Spleen (tissue), 11 donors: Measurements from ENCODE around the gene GPR62. TPM values are rescaled to one million over a fixed set of nuclear protein-coding genes. Genes with fewer than 3 reads are reported as not detected.

Source experiments
- DNase-seq: peaks from one replicate; pipeline ENCODE4 v3.0.0-alpha.2; 2020
- H3K27ac ChIP-seq, 8 donors: fragments of 200-600 bp; sonication (generic) in 7 of 8; 1 replicate in 4 of 8; 2 replicates in 4 of 8; pipeline versions ENCODE4 v1.5.0 to v1.8.0; 2016 to 2021; ENCODE audit warnings: inconsistent platforms in 4 of 8, mild to moderate bottlenecking in 4 of 8, moderate library complexity in 1 of 8
- H3K27me3 ChIP-seq, 7 donors: fragments of 200-600 bp; sonication (generic) in 6 of 7; replicated peaks in 1 of 7; 1 replicate in 4 of 7; 2 replicates in 3 of 7; pipeline versions ENCODE4 v1.5.0 to v1.8.0; 2016 to 2021; ENCODE audit warnings: inconsistent platforms in 3 of 7, mild to moderate bottlenecking in 1 of 7
- H3K36me3 ChIP-seq, 6 donors: fragments of 200-600 bp; sonication (generic) in 5 of 6; 1 replicate in 4 of 6; 2 replicates in 2 of 6; pipeline versions ENCODE4 v1.5.0 to v1.8.0; 2016 to 2021; ENCODE audit warnings: inconsistent platforms in 2 of 6
- H3K4me1 ChIP-seq, 6 donors: fragments of 200-600 bp; sonication (generic) in 5 of 6; 1 replicate in 3 of 6; 2 replicates in 3 of 6; pipeline versions ENCODE4 v1.5.0 to v1.8.0; 2016 to 2021; ENCODE audit warnings: inconsistent platforms in 3 of 6
- H3K4me3 ChIP-seq, 8 donors: fragments of 200-600 bp; sonication (generic) in 7 of 8; 1 replicate in 4 of 8; 2 replicates in 4 of 8; pipeline versions ENCODE4 v1.5.0 to v1.8.0; 2016 to 2021; ENCODE audit warnings: inconsistent platforms in 4 of 8, mild to moderate bottlenecking in 4 of 8, moderate library complexity in 2 of 8
- H3K9me3 ChIP-seq, 8 donors: fragments of 200-600 bp; sonication (generic) in 7 of 8; 1 replicate in 4 of 8; 2 replicates in 4 of 8; pipeline versions ENCODE4 v1.5.0 to v1.8.0; 2016 to 2021; ENCODE audit warnings: inconsistent platforms in 4 of 8
- POLR2A ChIP-seq, 3 donors: fragments of 450-650 bp; IDR thresholded peaks; one replicate each; pipeline ENCODE4 v1.5.1; 2017; ENCODE audit warnings: antibody characterized with exemption in 3 of 3, mild to moderate bottlenecking in 1 of 3
- POLR2AphosphoS5 ChIP-seq, 3 donors: sonication (generic); formaldehyde crosslinking; IDR thresholded peaks; one replicate each; pipeline ENCODE4 v1.5.1; 2017; ENCODE audit warnings: antibody characterized with exemption in 3 of 3
- WGBS, 5 donors: extraction: QIAGEN DNeasy Blood & Tissue Kit in 3 of 5; methylation state at CpG; one replicate each; pipeline versions ENCODE4 v1.1.5 to v1.1.7; 2013 to 2018; 5-methylcytosine and 5-hydroxymethylcytosine counted together
- intact Hi-C: fragments of 100-400 bp; cut with DNase I; formaldehyde crosslinking; loops from one replicate; pipeline ENCODE4 v1.15.0; 2023; ENCODE audit warnings: low total_unique reads
- polyA plus RNA-seq, 3 donors: library from polyadenylated mRNA; stranded (reverse); fragments of 200-250 nt; gene quantifications; one replicate each; pipeline ENCODE4 v1.2.1, GENCODE V29; 2013
- total RNA-seq, 7 donors: library from RNA; depleted of rRNA in 3 of 7; stranded (reverse); fragments of >200 nt in 3 of 7; fragmentation: NEBNext Ultra II Directional in 4 of 7; extraction: Animal tissue kit (Norgen Biotek cat#: 25700) in 4 of 7; gene quantifications; one replicate each; pipeline versions ENCODE4 v1.1.0 to v1.2.1, GENCODE V29; 2016 to 2021
- TF ChIP-seq, protein P1 (sequence below), 11 experiments: fragments of 200-600 bp in 7 of 11; fragments of 450-650 bp in 4 of 11; sonication (generic) in 4 of 11; IDR thresholded peaks in 8 of 11; conservative IDR thresholded peaks in 3 of 11; 1 replicate in 7 of 11; 2 replicates in 4 of 11; pipeline versions ENCODE4 v1.4.0 to v1.8.0; 2016 to 2021; ENCODE audit warnings: antibody characterized with exemption in 11 of 11, inconsistent platforms in 4 of 11, mild to moderate bottlenecking in 1 of 11
- donor health status: healthy with polysubstance abuse.
- donor health status: DM: no; HTN: no; CAD: no; lungs with moderate emphysema.
- donor health status: DM: no; HTN: no; CAD: no.
- donor health status: Bipolar disorder and iron deficiency.
- donor health status: healthy.
- donor health status: DM: no; HTN: no; CAD: no.
- donor health status: DM: yes; HTN: yes; CAD: no.

The GPR62 gene
- total and polyA plus RNA-seq, 10 donors, result 0.04 to 0.39 (median 0.05) TPM; not detected in 6

GRCh38 chr3:51962854-51963530 is 7.8 kb downstream of the GPR62 start:
- Histone ChIP-seq H3K27ac (no peak overlapping the region), H3K9me3 (no peaks in the 10 kb centered on the region), H3K4me1 (peaks cover 0 to 52% (median 27%) of the 10 kb centered on the region in 6 donors), H3K36me3 (peaks cover 0 to 30% (median 0%) of the 10 kb centered on the region in 6 donors), H3K4me3 (no peak overlapping the region), H3K27me3 (peaks cover 0 to 15% (median 0%) of the 10 kb centered on the region in 7 donors)
- 77 to 86% (median 84%) methylated on average over 5 to 6 of the region's 6 CpGs for WGBS, 5 donors
- intact Hi-C loops, result no loop called here
- TF ChIP-seq, protein P1, sequence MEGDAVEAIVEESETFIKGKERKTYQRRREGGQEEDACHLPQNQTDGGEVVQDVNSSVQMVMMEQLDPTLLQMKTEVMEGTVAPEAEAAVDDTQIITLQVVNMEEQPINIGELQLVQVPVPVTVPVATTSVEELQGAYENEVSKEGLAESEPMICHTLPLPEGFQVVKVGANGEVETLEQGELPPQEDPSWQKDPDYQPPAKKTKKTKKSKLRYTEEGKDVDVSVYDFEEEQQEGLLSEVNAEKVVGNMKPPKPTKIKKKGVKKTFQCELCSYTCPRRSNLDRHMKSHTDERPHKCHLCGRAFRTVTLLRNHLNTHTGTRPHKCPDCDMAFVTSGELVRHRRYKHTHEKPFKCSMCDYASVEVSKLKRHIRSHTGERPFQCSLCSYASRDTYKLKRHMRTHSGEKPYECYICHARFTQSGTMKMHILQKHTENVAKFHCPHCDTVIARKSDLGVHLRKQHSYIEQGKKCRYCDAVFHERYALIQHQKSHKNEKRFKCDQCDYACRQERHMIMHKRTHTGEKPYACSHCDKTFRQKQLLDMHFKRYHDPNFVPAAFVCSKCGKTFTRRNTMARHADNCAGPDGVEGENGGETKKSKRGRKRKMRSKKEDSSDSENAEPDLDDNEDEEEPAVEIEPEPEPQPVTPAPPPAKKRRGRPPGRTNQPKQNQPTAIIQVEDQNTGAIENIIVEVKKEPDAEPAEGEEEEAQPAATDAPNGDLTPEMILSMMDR (IDR thresholded peaks at IDR 0.05 in 8 of 11, conservative IDR thresholded peaks at IDR 0.05 in 3 of 11), result no peak
- no peak for TF ChIP-seq POLR2AphosphoS5 (IDR thresholded peaks at IDR 0.05)
- no peak for TF ChIP-seq POLR2A (IDR thresholded peaks at IDR 0.05)
- no peak for DNase-seq

DNA sequence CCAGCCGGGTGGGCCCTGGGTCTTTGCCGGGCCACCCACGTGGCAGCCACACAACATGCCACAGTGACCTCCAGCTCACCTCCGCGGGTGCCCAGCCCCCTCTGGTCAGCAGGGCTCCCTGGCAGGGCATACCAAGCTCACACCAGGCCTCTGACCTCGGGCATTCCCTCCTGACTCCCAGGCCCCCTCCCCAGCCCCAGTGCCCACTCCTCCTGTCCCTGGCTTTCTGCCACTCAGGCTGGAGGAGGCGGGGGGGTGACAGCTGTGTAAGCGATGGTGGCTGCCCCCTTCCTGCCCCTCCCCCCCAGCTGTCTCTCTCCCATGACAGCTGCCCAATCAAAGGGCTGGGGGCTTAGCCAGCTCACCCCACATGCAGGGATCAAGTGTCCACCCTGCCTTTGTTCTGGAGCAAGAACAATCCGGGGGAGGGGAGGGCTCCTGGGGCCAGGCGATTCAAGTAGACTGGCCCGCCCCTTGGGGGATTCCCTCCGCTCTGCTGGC is 8.8 kb downstream of the GPR62 start:
- TF ChIP-seq POLR2AphosphoS5 (IDR thresholded peaks at IDR 0.05), result no peak
- TF ChIP-seq, protein P1 (IDR thresholded peaks at IDR 0.05 in 8 of 11, conservative IDR thresholded peaks at IDR 0.05 in 3 of 11), result no peak
- no peak for TF ChIP-seq POLR2A (IDR thresholded peaks at IDR 0.05)
- DNase-seq, result no peak
- peaks cover 0 to 18% (median 0%) of the 10 kb centered on the region in 7 donors for H3K27me3 ChIP-seq
- WGBS, 5 donors, result 62 to 86% (median 81%) methylated on average over 9 to 12 of the region's 12 CpGs
- intact Hi-C loops, result no loop called here
- peaks cover 0 to 20% (median 0%) of the 10 kb centered on the region in 6 donors for H3K36me3 ChIP-seq
- H3K27ac ChIP-seq, result no peak overlapping the region
- H3K4me1 ChIP-seq, result peaks cover 0 to 62% (median 35%) of the 10 kb centered on the region in 6 donors
- no peaks in the 10 kb centered on the region for H3K9me3 ChIP-seq
- H3K4me3 ChIP-seq, result no peak overlapping the region

- Histone ChIP-seq H3K27me3 (peaks cover 0 to 18% (median 0%) of the 10 kb centered on the region in 7 donors), H3K36me3 (peaks cover 0 to 15% (median 0%) of the 10 kb centered on the region in 6 donors), H3K27ac (no peak overlapping the region), H3K4me3 (no peak overlapping the region), H3K9me3 (no peaks in the 10 kb centered on the region), H3K4me1 (peaks cover 0 to 68% (median 35%) of the 10 kb centered on the region in 6 donors)
- intact Hi-C loops, result no loop called here
- DNase-seq, result no peak
- TF ChIP-seq POLR2A (IDR thresholded peaks at IDR 0.05), result no peak
- TF ChIP-seq POLR2AphosphoS5 (IDR thresholded peaks at IDR 0.05), result no peak
- TF ChIP-seq, protein P1 (IDR thresholded peaks at IDR 0.05 in 8 of 11, conservative IDR thresholded peaks at IDR 0.05 in 3 of 11), result no peak
- WGBS, 5 donors, result 77 to 97% (median 87%) methylated on average over 3 to 4 of the region's 4 CpGs
These were observed 9.3 kb downstream of the GPR62 start for GRCh38 chr3:51964521-51964920.

- intact Hi-C loops, result no loop called here
- H3K4me3 ChIP-seq, result peak overlapping the region in 1 of 8 donors; percentile 86
- peaks cover 0 to 5% (median 0%) of the 10 kb centered on the region in 6 donors for H3K36me3 ChIP-seq
- peaks cover 0 to 77% (median 35%) of the 10 kb centered on the region in 6 donors for H3K4me1 ChIP-seq
- H3K9me3 ChIP-seq, result no peaks in the 10 kb centered on the region
- TF ChIP-seq, protein P1 (IDR thresholded peaks at IDR 0.05 in 8 of 11, conservative IDR thresholded peaks at IDR 0.05 in 3 of 11), result no peak
- TF ChIP-seq POLR2AphosphoS5 (IDR thresholded peaks at IDR 0.05), result no peak
- TF ChIP-seq POLR2A (IDR thresholded peaks at IDR 0.05), result no peak
- no peak overlapping the region for H3K27ac ChIP-seq
- peaks cover 0 to 18% (median 0%) of the 10 kb centered on the region in 7 donors for H3K27me3 ChIP-seq
- no peak for DNase-seq
- WGBS, 5 donors, result 72 to 100% (median 80%) methylated on average over 2 of the region's 2 CpGs
These were observed 10.8 kb downstream of the GPR62 start for GRCh38 chr3:51966016-51966415.
